Spleen (tissue), 11 donors: ENCODE results near the gene MYOF. TPM values are rescaled to one million over a fixed set of nuclear protein-coding genes. Genes with fewer than 3 reads are reported as not detected.

Source experiments
- DNase-seq: peaks from one replicate; pipeline ENCODE4 v3.0.0-alpha.2; 2020
- H3K27ac ChIP-seq, 8 donors: fragments of 200-600 bp; sonication (generic) in 7 of 8; 1 replicate in 4 of 8; 2 replicates in 4 of 8; pipeline versions ENCODE4 v1.5.0 to v1.8.0; 2016 to 2021; ENCODE audit warnings: inconsistent platforms in 4 of 8, mild to moderate bottlenecking in 4 of 8, moderate library complexity in 1 of 8
- H3K27me3 ChIP-seq, 7 donors: fragments of 200-600 bp; sonication (generic) in 6 of 7; replicated peaks in 1 of 7; 1 replicate in 4 of 7; 2 replicates in 3 of 7; pipeline versions ENCODE4 v1.5.0 to v1.8.0; 2016 to 2021; ENCODE audit warnings: inconsistent platforms in 3 of 7, mild to moderate bottlenecking in 1 of 7
- H3K36me3 ChIP-seq, 6 donors: fragments of 200-600 bp; sonication (generic) in 5 of 6; 1 replicate in 4 of 6; 2 replicates in 2 of 6; pipeline versions ENCODE4 v1.5.0 to v1.8.0; 2016 to 2021; ENCODE audit warnings: inconsistent platforms in 2 of 6
- H3K4me1 ChIP-seq, 6 donors: fragments of 200-600 bp; sonication (generic) in 5 of 6; 1 replicate in 3 of 6; 2 replicates in 3 of 6; pipeline versions ENCODE4 v1.5.0 to v1.8.0; 2016 to 2021; ENCODE audit warnings: inconsistent platforms in 3 of 6
- H3K4me3 ChIP-seq, 8 donors: fragments of 200-600 bp; sonication (generic) in 7 of 8; 1 replicate in 4 of 8; 2 replicates in 4 of 8; pipeline versions ENCODE4 v1.5.0 to v1.8.0; 2016 to 2021; ENCODE audit warnings: inconsistent platforms in 4 of 8, mild to moderate bottlenecking in 4 of 8, moderate library complexity in 2 of 8
- H3K9me3 ChIP-seq, 8 donors: fragments of 200-600 bp; sonication (generic) in 7 of 8; 1 replicate in 4 of 8; 2 replicates in 4 of 8; pipeline versions ENCODE4 v1.5.0 to v1.8.0; 2016 to 2021; ENCODE audit warnings: inconsistent platforms in 4 of 8
- POLR2A ChIP-seq, 3 donors: fragments of 450-650 bp; IDR thresholded peaks; one replicate each; pipeline ENCODE4 v1.5.1; 2017; ENCODE audit warnings: antibody characterized with exemption in 3 of 3, mild to moderate bottlenecking in 1 of 3
- POLR2AphosphoS5 ChIP-seq, 3 donors: sonication (generic); formaldehyde crosslinking; IDR thresholded peaks; one replicate each; pipeline ENCODE4 v1.5.1; 2017; ENCODE audit warnings: antibody characterized with exemption in 3 of 3
- whole genome bisulfite sequencing, 5 donors: extraction: QIAGEN DNeasy Blood & Tissue Kit in 3 of 5; methylation state at CpG; one replicate each; pipeline versions ENCODE4 v1.1.5 to v1.1.7; 2013 to 2018; 5-methylcytosine and 5-hydroxymethylcytosine counted together
- intact Hi-C: fragments of 100-400 bp; cut with DNase I; formaldehyde crosslinking; loops from one replicate; pipeline ENCODE4 v1.15.0; 2023; ENCODE audit warnings: low total_unique reads
- polyA plus RNA-seq, 3 donors: library from polyadenylated mRNA; stranded (reverse); fragments of 200-250 nt; gene quantifications; one replicate each; pipeline ENCODE4 v1.2.1, GENCODE V29; 2013
- total RNA-seq, 7 donors: library from RNA; depleted of rRNA in 3 of 7; stranded (reverse); fragments of >200 nt in 3 of 7; fragmentation: NEBNext Ultra II Directional in 4 of 7; extraction: Animal tissue kit (Norgen Biotek cat#: 25700) in 4 of 7; gene quantifications; one replicate each; pipeline versions ENCODE4 v1.1.0 to v1.2.1, GENCODE V29; 2016 to 2021
- TF ChIP-seq, protein P1 (sequence below), 11 experiments: fragments of 200-600 bp in 7 of 11; fragments of 450-650 bp in 4 of 11; sonication (generic) in 4 of 11; IDR thresholded peaks in 8 of 11; conservative IDR thresholded peaks in 3 of 11; 1 replicate in 7 of 11; 2 replicates in 4 of 11; pipeline versions ENCODE4 v1.4.0 to v1.8.0; 2016 to 2021; ENCODE audit warnings: antibody characterized with exemption in 11 of 11, inconsistent platforms in 4 of 11, mild to moderate bottlenecking in 1 of 11
- donor health status: healthy with polysubstance abuse.
- donor health status: DM: no; HTN: no; CAD: no; lungs with moderate emphysema.
- donor health status: DM: no; HTN: no; CAD: no.
- donor health status: Bipolar disorder and iron deficiency.
- donor health status: healthy.
- donor health status: DM: no; HTN: no; CAD: no.
- donor health status: DM: yes; HTN: yes; CAD: no.

Gene MYOF
- total and polyA plus RNA-seq, 10 donors, result 1.5 to 50.8 (median 20.9) TPM

DNA sequence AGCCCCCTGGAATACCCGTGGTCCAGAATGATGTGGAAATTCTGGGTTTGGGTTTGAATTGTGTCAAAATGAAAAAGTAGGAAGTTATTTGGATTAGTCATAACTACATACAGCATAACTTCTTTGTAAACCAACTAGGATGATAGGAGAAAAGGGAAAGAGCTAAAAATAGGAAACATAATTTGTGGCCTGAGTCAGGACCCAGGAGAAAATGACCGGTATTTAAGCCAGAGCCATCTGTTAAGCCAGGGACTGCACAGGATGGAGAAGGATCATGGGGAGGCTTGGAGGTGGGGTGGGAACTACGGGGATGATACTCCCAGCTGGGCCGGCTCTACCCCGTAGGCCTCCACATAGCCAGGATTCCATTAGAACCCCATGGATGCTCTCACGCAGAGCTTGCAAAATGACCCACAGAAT lies 98.6 kb downstream of the MYOF start:
- Histone ChIP-seq H3K4me1 (peaks cover 0 to 31% (median 13%) of the 10 kb centered on the region in 6 donors), H3K36me3 (peaks cover 0 to 9% (median 0%) of the 10 kb centered on the region in 6 donors)

DNA sequence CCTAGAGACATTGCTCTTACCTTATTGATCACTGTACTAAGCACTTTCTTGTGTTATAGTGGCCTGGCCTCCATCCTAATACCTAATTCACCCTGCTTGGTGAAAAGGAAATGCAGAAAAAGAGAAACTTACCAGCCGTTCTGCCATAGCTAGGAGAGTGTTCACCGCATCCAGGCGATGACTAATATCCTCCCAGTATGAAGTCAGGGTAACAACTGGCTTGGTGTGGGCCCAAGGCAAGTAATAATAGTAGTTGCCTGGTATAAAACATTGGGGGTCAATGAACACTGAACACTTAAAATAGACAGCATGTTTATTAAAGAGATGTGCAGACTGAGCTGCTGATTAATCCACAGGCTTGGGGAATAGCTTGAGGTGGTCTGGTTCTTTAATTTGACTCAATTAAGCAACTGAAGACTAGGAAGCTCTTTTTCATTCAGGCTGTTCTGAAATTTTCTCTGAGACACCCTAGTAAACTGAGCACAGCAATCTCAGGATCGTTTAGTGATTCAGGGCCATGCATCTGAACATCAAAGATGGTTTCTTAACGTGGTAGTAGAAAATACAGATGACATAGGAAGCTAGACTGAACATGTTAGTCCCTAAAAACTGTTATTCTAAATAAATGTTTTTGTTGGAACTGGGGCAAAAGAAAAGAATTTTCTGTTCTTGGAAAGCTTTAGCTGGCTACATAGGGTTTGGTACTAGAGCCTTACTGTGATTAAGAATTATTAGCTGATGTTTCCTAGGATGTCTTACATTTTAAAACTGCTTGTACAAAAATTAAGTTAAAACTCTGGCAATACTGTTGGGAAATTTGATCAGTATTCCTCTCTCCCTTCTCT lies 102.2 kb downstream of the MYOF start:
- Histone ChIP-seq H3K9me3 (no peaks in the 10 kb centered on the region), H3K4me1 (peaks cover 0 to 22% (median 3%) of the 10 kb centered on the region in 6 donors), H3K27ac (peak overlapping the region in 1 of 8 donors; percentile 25), H3K4me3 (no peak overlapping the region), H3K36me3 (peaks cover 0 to 11% (median 0%) of the 10 kb centered on the region in 6 donors), H3K27me3 (no peaks in the 10 kb centered on the region)
- WGBS, 5 donors, result 66 to 80% (median 70%) methylated on average over 5 of the region's 5 CpGs
- TF ChIP-seq POLR2AphosphoS5 (IDR thresholded peaks at IDR 0.05), result no peak
- TF ChIP-seq, protein P1, sequence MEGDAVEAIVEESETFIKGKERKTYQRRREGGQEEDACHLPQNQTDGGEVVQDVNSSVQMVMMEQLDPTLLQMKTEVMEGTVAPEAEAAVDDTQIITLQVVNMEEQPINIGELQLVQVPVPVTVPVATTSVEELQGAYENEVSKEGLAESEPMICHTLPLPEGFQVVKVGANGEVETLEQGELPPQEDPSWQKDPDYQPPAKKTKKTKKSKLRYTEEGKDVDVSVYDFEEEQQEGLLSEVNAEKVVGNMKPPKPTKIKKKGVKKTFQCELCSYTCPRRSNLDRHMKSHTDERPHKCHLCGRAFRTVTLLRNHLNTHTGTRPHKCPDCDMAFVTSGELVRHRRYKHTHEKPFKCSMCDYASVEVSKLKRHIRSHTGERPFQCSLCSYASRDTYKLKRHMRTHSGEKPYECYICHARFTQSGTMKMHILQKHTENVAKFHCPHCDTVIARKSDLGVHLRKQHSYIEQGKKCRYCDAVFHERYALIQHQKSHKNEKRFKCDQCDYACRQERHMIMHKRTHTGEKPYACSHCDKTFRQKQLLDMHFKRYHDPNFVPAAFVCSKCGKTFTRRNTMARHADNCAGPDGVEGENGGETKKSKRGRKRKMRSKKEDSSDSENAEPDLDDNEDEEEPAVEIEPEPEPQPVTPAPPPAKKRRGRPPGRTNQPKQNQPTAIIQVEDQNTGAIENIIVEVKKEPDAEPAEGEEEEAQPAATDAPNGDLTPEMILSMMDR (IDR thresholded peaks at IDR 0.05 in 8 of 11, conservative IDR thresholded peaks at IDR 0.05 in 3 of 11), result no peak
- TF ChIP-seq POLR2A (IDR thresholded peaks at IDR 0.05), result no peak
- intact Hi-C loops, result no loop called here
- DNase-seq, result no peak

More for the DNA sequence above, 98.6 kb downstream of the MYOF start:
- no peak for DNase-seq
- Histone ChIP-seq H3K27ac (no peak overlapping the region), H3K4me3 (no peak overlapping the region), H3K27me3 (no peaks in the 10 kb centered on the region), H3K9me3 (no peaks in the 10 kb centered on the region)
- intact Hi-C loops, result no loop called here
- 78 to 89% (median 85%) methylated on average over 6 of the region's 6 CpGs for WGBS, 5 donors
- TF ChIP-seq POLR2A (IDR thresholded peaks at IDR 0.05) (no peak), POLR2AphosphoS5 (IDR thresholded peaks at IDR 0.05) (no peak)
- TF ChIP-seq, protein P1 (IDR thresholded peaks at IDR 0.05 in 8 of 11, conservative IDR thresholded peaks at IDR 0.05 in 3 of 11), result no peak

DNA sequence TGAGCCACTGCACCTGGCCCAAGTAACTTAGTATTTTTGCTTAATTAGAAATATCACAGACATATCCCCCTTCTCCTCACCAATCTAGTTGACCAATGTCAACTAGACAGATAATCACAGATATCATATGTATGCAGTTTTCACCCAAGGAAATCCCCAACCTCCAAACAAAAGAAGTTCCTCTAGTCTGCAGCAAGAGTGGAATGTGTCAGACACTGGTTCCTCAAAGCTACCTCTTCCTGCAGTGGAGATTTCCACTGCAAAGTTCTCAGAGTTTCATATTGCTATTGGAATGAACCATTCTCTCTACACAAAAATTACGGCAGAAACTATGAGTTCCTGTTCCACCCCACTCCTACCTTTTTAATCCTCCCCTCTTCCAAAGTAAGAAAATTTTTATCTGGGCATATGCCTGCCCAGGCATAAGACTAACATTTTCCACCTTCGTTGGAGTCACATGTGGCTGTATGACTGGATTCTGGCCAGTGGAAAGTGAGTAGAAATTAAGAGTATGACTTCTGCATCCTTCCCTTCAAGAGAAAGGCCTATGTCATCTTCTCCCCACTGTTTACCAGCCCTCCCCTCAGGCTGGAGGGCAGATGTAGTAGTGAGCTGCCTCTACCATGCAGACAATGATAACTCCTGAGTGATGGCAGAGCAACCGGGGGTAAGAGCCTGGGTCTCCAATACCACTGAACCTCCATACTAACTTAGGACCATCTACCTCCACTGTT lies 103.0 kb downstream of the MYOF start:
- intact Hi-C loops, result no loop called here
- peaks cover 0 to 22% (median 3%) of the 10 kb centered on the region in 6 donors for H3K4me1 ChIP-seq
- 83 to 91% (median 84%) methylated on average over 3 of the region's 3 CpGs for WGBS, 5 donors
- TF ChIP-seq, protein P1 (IDR thresholded peaks at IDR 0.05 in 8 of 11, conservative IDR thresholded peaks at IDR 0.05 in 3 of 11), result no peak
- TF ChIP-seq POLR2A (IDR thresholded peaks at IDR 0.05), result no peak
- TF ChIP-seq POLR2AphosphoS5 (IDR thresholded peaks at IDR 0.05), result no peak
- peaks cover 0 to 19% (median 0%) of the 10 kb centered on the region in 6 donors for H3K36me3 ChIP-seq
- peak overlapping the region in 1 of 8 donors; percentile 25 for H3K27ac ChIP-seq
- H3K9me3 ChIP-seq, result no peaks in the 10 kb centered on the region
- H3K27me3 ChIP-seq, result no peaks in the 10 kb centered on the region
- no peak for DNase-seq
- H3K4me3 ChIP-seq, result no peak overlapping the region

DNA sequence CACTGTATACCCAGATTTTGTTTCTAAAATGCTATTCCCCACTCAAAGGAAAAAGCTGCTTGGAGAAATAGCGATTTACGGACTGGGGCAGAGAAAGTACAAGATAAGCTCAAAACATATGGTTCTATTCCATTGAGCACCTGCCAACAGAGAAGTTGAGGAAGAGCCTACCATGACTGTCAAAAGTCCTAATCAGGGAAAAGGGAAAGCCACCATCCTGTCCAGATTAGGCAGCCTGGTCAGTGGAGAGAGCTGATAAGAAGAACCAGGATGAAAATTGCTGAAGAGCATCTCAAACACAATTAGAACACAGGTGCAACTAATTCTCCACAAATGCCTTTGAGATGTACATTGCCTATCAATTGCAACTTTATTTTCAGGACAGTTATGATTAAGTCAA lies 104.1 kb downstream of the MYOF start:
- no peak overlapping the region for H3K27ac ChIP-seq
- intact Hi-C loops, result no loop called here
- peaks cover 0 to 16% (median 3%) of the 10 kb centered on the region in 6 donors for H3K4me1 ChIP-seq
- no peak for DNase-seq
- no peak for TF ChIP-seq POLR2AphosphoS5 (IDR thresholded peaks at IDR 0.05)
- TF ChIP-seq, protein P1 (IDR thresholded peaks at IDR 0.05 in 8 of 11, conservative IDR thresholded peaks at IDR 0.05 in 3 of 11), result no peak
- TF ChIP-seq POLR2A (IDR thresholded peaks at IDR 0.05), result no peak
- H3K4me3 ChIP-seq, result no peak overlapping the region
- 80 to 100% (median 94%) methylated on average over 2 of the region's 2 CpGs for WGBS, 5 donors
- peaks cover 0 to 27% (median 1%) of the 10 kb centered on the region in 6 donors for H3K36me3 ChIP-seq
- no peaks in the 10 kb centered on the region for H3K9me3 ChIP-seq
- no peaks in the 10 kb centered on the region for H3K27me3 ChIP-seq
